KMS-11 (cell line): ENCODE results near the gene RAF1.

Experiments used
- H2AFZ ChIP-seq: fragments of 200-600 bp; sonication (generic); 2 replicates; pipeline ENCODE4 v1.6.1; 2016; ENCODE audit warnings: antibody characterized with exemption, mixed run types, low read depth
- H3K27ac ChIP-seq: fragments of 200-600 bp; sonication (generic); 2 replicates; pipeline ENCODE4 v1.6.1; 2016; ENCODE audit warnings: mild to moderate bottlenecking, mixed run types
- H3K27me3 ChIP-seq: fragments of 200-600 bp; sonication (generic); 2 replicates; pipeline ENCODE4 v1.6.1; 2017; ENCODE audit warnings: mild to moderate bottlenecking, low read depth, mixed run types, moderate library complexity; ENCODE audit not compliant: insufficient read depth
- H3K36me3 ChIP-seq: fragments of 200-600 bp; sonication (generic); 2 replicates; pipeline ENCODE4 v1.6.1; 2017; ENCODE audit warnings: mild to moderate bottlenecking, mixed run types; ENCODE audit not compliant: insufficient read depth
- H3K4me1 ChIP-seq: fragments of 200-600 bp; sonication (generic); 2 replicates; pipeline ENCODE4 v1.6.1; 2016; ENCODE audit warnings: mild to moderate bottlenecking, low read depth, mixed run types; ENCODE audit not compliant: poor library complexity, severe bottlenecking
- H3K4me2 ChIP-seq: fragments of 200-600 bp; sonication (generic); 2 replicates; pipeline ENCODE4 v1.7.0; 2016; ENCODE audit warnings: mild to moderate bottlenecking, mixed run types
- H3K4me3 ChIP-seq: fragments of 200-600 bp; sonication (generic); IDR thresholded peaks from 2 replicates; pipeline ENCODE4 v1.6.1; 2017; ENCODE audit warnings: low read depth, low read length, mixed read lengths; ENCODE audit not compliant: insufficient read depth
- H3K79me2 ChIP-seq: fragments of 200-600 bp; sonication (generic); 2 replicates; pipeline ENCODE4 v1.6.1; 2016; ENCODE audit warnings: low read depth, mixed run types; ENCODE audit not compliant: insufficient read depth
- H3K9ac ChIP-seq: fragments of 200-600 bp; sonication (generic); 2 replicates; pipeline ENCODE4 v1.6.1; 2016; ENCODE audit warnings: mild to moderate bottlenecking, mixed run types
- H4K20me1 ChIP-seq: fragments of 200-600 bp; sonication (generic); 2 replicates; pipeline ENCODE4 v1.6.1; 2016; ENCODE audit warnings: mild to moderate bottlenecking, mixed run types; ENCODE audit not compliant: insufficient read depth
- CTCF ChIP-seq: fragments of 200-600 bp; sonication (generic); conservative IDR thresholded peaks from 2 replicates; pipeline ENCODE4 v1.6.1; 2017; ENCODE audit warnings: low read depth, mild to moderate bottlenecking, antibody characterized with exemption, low read length, moderate library complexity, mixed read lengths

Gene RAF1

DNA sequence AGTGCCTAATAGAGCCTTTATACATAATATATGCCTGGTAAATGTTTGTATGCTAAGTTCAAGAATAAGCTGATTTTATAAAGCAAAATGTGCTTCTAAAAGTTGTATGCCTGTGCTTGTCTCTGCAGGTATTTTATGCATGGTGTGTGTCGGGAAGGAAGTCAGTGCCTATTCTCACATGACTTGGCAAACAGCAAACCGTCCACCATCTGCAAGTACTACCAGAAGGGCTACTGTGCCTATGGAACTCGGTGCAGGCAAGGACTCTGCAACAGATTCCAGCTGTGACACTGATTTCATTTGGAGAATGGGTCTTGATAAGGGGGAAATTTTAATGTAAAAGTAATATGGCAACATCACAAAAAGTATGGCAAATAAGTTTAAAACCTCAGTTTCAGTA lies 95.2 kb downstream of the RAF1 start:
- no peak overlapping the region for H3K9ac ChIP-seq
- H3K79me2 ChIP-seq: peaks cover 45% of the 10 kb centered on the region; the same call in 1 of the 2 replicates
- H4K20me1 ChIP-seq: no peaks in the 10 kb centered on the region
- TF ChIP-seq CTCF: no peak
- no peak overlapping the region for H3K4me2 ChIP-seq
- no peaks in the 10 kb centered on the region for H3K27me3 ChIP-seq
- no peak overlapping the region for H2AFZ ChIP-seq
- H3K4me3 ChIP-seq: no peak overlapping the region
- no peaks in the 10 kb centered on the region for H3K36me3 ChIP-seq
- no peak overlapping the region for H3K27ac ChIP-seq
- peaks cover 11% of the 10 kb centered on the region for H3K4me1 ChIP-seq

- Histone ChIP-seq H3K36me3 (no peaks in the 10 kb centered on the region), H4K20me1 (no peaks in the 10 kb centered on the region), H3K9ac (no peak overlapping the region), H3K27me3 (no peaks in the 10 kb centered on the region), H3K27ac (no peak overlapping the region), H3K4me1 (peaks cover 11% of the 10 kb centered on the region), H3K4me3 (no peak overlapping the region), H3K79me2 (peaks cover 47% of the 10 kb centered on the region; the same call in 1 of the 2 replicates), H2AFZ (no peak overlapping the region), H3K4me2 (no peak overlapping the region)
- no peak for TF ChIP-seq CTCF
Measured at GRCh38 chr3:12566976-12567375, 96.9 kb downstream of the RAF1 start.

- H3K27ac ChIP-seq: no peak overlapping the region
- H3K4me3 ChIP-seq: no peak overlapping the region
- H3K9ac ChIP-seq: no peak overlapping the region
- H3K4me1 ChIP-seq: peaks cover 38% of the 10 kb centered on the region
- H2AFZ ChIP-seq: no peak overlapping the region
- peaks cover 78% of the 10 kb centered on the region for H3K79me2 ChIP-seq
- TF ChIP-seq CTCF: no peak
- no peak overlapping the region for H3K4me2 ChIP-seq
- H3K36me3 ChIP-seq: no peaks in the 10 kb centered on the region
- no peaks in the 10 kb centered on the region for H3K27me3 ChIP-seq
- peaks cover 9% of the 10 kb centered on the region; the same call in 1 of the 2 replicates for H4K20me1 ChIP-seq
Measured at GRCh38 chr3:12562451-12562850, 101.5 kb downstream of the RAF1 start.

- no peaks in the 10 kb centered on the region for H3K27me3 ChIP-seq
- no peak for TF ChIP-seq CTCF
- H3K27ac ChIP-seq: no peak overlapping the region
- H3K79me2 ChIP-seq: peaks cover 73% of the 10 kb centered on the region
- no peak overlapping the region for H3K4me3 ChIP-seq
- peaks cover 9% of the 10 kb centered on the region; the same call in 1 of the 2 replicates for H4K20me1 ChIP-seq
- H2AFZ ChIP-seq: no peak overlapping the region
- H3K36me3 ChIP-seq: no peaks in the 10 kb centered on the region
- H3K9ac ChIP-seq: no peak overlapping the region
- H3K4me1 ChIP-seq: peaks cover 36% of the 10 kb centered on the region
- no peak overlapping the region for H3K4me2 ChIP-seq
Measured at GRCh38 chr3:12561397-12561796, 102.5 kb downstream of the RAF1 start.
